GM12878 (cell line): ENCODE measurements around the gene FILIP1L. TPM values are rescaled to one million over a fixed set of nuclear protein-coding genes. Genes with fewer than 3 reads are reported as not detected.

ENCODE experiments used
- ATAC-seq: fragments of 200-7000 bp; cut with Tn5 transposase; 3 replicates; pipeline ENCODE4 v1.9.1; 2020; ENCODE audit warnings: mild to moderate bottlenecking, moderate library complexity
- BruUV-seq: library from RNA; stranded (reverse); fragments of 400-500 nt; replicated peaks from 2 replicates; lab custom pipeline; 2021; lab: Mats Ljungman, UMichigan
- CTCF ChIA-PET: fragments of 300-600 bp; sonication (Branson Sonifier 250); formaldehyde crosslinking; extraction: SDS; loops from one replicate; lab custom pipeline; 2021; ENCODE audit warnings: inconsistent platforms; lab: Yijun Ruan, JAX
- POLR2A ChIA-PET: fragments of 350-600 bp; formaldehyde crosslinking; extraction: SDS; loops from one replicate; lab custom pipeline; 2021; ENCODE audit warnings: inconsistent platforms; lab: Charles Lee
- RAD21 ChIA-PET: fragments of 300-600 bp; sonication (Branson Sonifier 250); formaldehyde crosslinking; loops from one replicate; lab custom pipeline; 2023; ENCODE audit warnings: antibody characterized with exemption; ENCODE audit not compliant: unreplicated experiment; lab: Charles Lee
- SMC1A ChIA-PET: fragments of 300-600 bp; sonication (Branson Sonifier 250); formaldehyde crosslinking; loops from one replicate; lab custom pipeline; 2023; ENCODE audit not compliant: unreplicated experiment, uncharacterized antibody; lab: Charles Lee
- DNase-seq: peaks from one replicate; pipeline ENCODE4 v3.0.0-alpha.2; 2011; ENCODE audit warnings: low read depth, low spot score
- FAIRE-seq: peaks from 3 replicates; lab custom pipeline; 2011; peaks lifted over from hg19 to GRCh38; lab: Jason Lieb, UNC
- H2AFZ ChIP-seq: 2 replicates; pipeline ENCODE4 v1.6.0; 2011; ENCODE audit warnings: low read depth, low read length, control low read depth; ENCODE audit not compliant: control insufficient read depth
- H3K27ac ChIP-seq: 2 replicates; pipeline ENCODE4 v1.5.1; 2011; ENCODE audit warnings: control low read depth; ENCODE audit not compliant: control insufficient read depth, insufficient read depth
- H3K27me3 ChIP-seq, 2 experiments: replicated peaks in 1 of 2; 2 replicates each; pipeline versions ENCODE4 v1.6.0 to v1.6.1; 2011; ENCODE audit warnings: low read length in 1 of 2; ENCODE audit not compliant: control insufficient read depth in 2 of 2, insufficient read depth in 2 of 2
- H3K36me3 ChIP-seq, 2 experiments: 2 replicates each; pipeline ENCODE4 v1.5.1; 2011; ENCODE audit warnings: low read length in 1 of 2; ENCODE audit not compliant: control insufficient read depth in 2 of 2, insufficient read depth in 2 of 2
- H3K4me1 ChIP-seq: 2 replicates; pipeline ENCODE4 v1.6.1; 2011; ENCODE audit warnings: mild to moderate bottlenecking, low read length, moderate library complexity, mixed read lengths; ENCODE audit not compliant: control insufficient read depth, insufficient read depth
- H3K4me2 ChIP-seq: 2 replicates; pipeline ENCODE4 v1.6.0; 2011; ENCODE audit warnings: control low read depth; ENCODE audit not compliant: control insufficient read depth, insufficient read depth
- H3K4me3 ChIP-seq: fragments of 200-600 bp; sonication (generic); 2 replicates; pipeline ENCODE4 v1.5.1; 2016
- H3K79me2 ChIP-seq: 2 replicates; pipeline ENCODE4 v1.6.0; 2011; ENCODE audit warnings: low read length; ENCODE audit not compliant: control insufficient read depth, insufficient read depth
- H3K9ac ChIP-seq: 2 replicates; pipeline ENCODE4 v1.8.0; 2011; ENCODE audit warnings: low read length, control low read depth, mixed read lengths; ENCODE audit not compliant: control insufficient read depth, insufficient read depth
- H3K9me3 ChIP-seq: replicated peaks from 3 replicates; pipeline ENCODE4 v1.5.1; 2011; ENCODE audit warnings: mild to moderate bottlenecking, low read length; ENCODE audit not compliant: control insufficient read depth, insufficient read depth
- H4K20me1 ChIP-seq: 2 replicates; pipeline ENCODE4 v1.6.0; 2011; ENCODE audit not compliant: control insufficient read depth, insufficient read depth
- CREB1 ChIP-seq: IDR thresholded peaks from 2 replicates; pipeline ENCODE4 v1.6.1; 2012; ENCODE audit warnings: low read depth, mild to moderate bottlenecking, inconsistent platforms
- NFXL1 ChIP-seq: fragments of 450-650 bp; IDR thresholded peaks from 2 replicates; pipeline ENCODE4 v1.6.1; 2017; ENCODE audit warnings: antibody characterized with exemption, mild to moderate bottlenecking, borderline replicate concordance
- PML ChIP-seq: IDR thresholded peaks from 2 replicates; pipeline ENCODE4 v1.6.1; 2012; ENCODE audit warnings: low read length, inconsistent platforms
- RAD21 ChIP-seq: IDR thresholded peaks from 2 replicates; pipeline ENCODE4 v1.6.1; 2011; ENCODE audit warnings: mild to moderate bottlenecking, low read depth, low read length, moderate library complexity; ENCODE audit not compliant: insufficient read depth
- RB1 ChIP-seq: fragments of 450-650 bp; formaldehyde crosslinking; IDR thresholded peaks from 2 replicates; pipeline ENCODE4 v1.6.1; 2017; ENCODE audit warnings: mild to moderate bottlenecking, borderline replicate concordance
- RBBP5 ChIP-seq: fragments of 200-600 bp; sonication (generic); conservative IDR thresholded peaks from 2 replicates; pipeline ENCODE4 v1.6.1; 2016
- SMAD5 ChIP-seq: IDR thresholded peaks from 2 replicates; pipeline ENCODE4 v1.6.1; 2016; ENCODE audit warnings: antibody characterized with exemption, low read depth
- TARDBP ChIP-seq: IDR thresholded peaks from 2 replicates; pipeline ENCODE4 v1.6.1; 2016; ENCODE audit warnings: borderline replicate concordance
- TCF12 ChIP-seq: IDR thresholded peaks from 2 replicates; pipeline ENCODE4 v1.6.1; 2011; ENCODE audit warnings: low read depth, mild to moderate bottlenecking, low read length
- ZBTB33 ChIP-seq: fragments of 450-650 bp; IDR thresholded peaks from 2 replicates; pipeline ENCODE4 v1.6.1; 2017; ENCODE audit warnings: mild to moderate bottlenecking
- ZBTB4 ChIP-seq: fragments of 450-650 bp; formaldehyde crosslinking; IDR thresholded peaks from 2 replicates; pipeline ENCODE4 v1.4.0; 2022; ENCODE audit warnings: mild to moderate bottlenecking, moderate library complexity
- ZNF217 ChIP-seq: fragments of 450-650 bp; IDR thresholded peaks from 2 replicates; pipeline ENCODE4 v1.6.1; 2017; ENCODE audit warnings: antibody characterized with exemption, mild to moderate bottlenecking
- ZNF24 ChIP-seq: fragments of 450-650 bp; IDR thresholded peaks from 2 replicates; pipeline ENCODE4 v1.6.1; 2017; ENCODE audit warnings: antibody characterized with exemption, mild to moderate bottlenecking
- in situ Hi-C: fragments of 300-500 bp; cut with MboI; formaldehyde crosslinking; loops from 9 replicates; pipeline ENCODE4 v1.14.3; 2018; ENCODE audit warnings: mixed read lengths
- intact Hi-C: fragments of 100-400 bp; cut with micrococcal nuclease; formaldehyde crosslinking; loops from one replicate; pipeline ENCODE4 v1.14.2; 2022; ENCODE audit not compliant: unreplicated experiment
- polyA plus RNA-seq, 11 experiments: library from polyadenylated mRNA; depleted of rRNA in 4 of 11; unstranded in 6 of 11; stranded (reverse) in 5 of 11; fragments of >200 nt; fragmentation: Nextera tagmentation in 4 of 11; fragmentation: Illumina TruSeq in 1 of 11; extraction: Ambion mirVana in 4 of 11; extraction: Trizol in 1 of 11; gene quantifications; 1 replicate in 1 of 11; 2 replicates in 10 of 11; pipeline versions ENCODE4 v1.2.1 to v1.2.3, GENCODE V29; 2011 to 2016; ENCODE audit warnings: inconsistent platforms in 2 of 11, missing spikeins in 2 of 11, low read depth in 1 of 11
- total RNA-seq, 4 experiments: library from RNA; depleted of rRNA in 3 of 4; stranded (reverse); fragments of >200 nt in 3 of 4; fragmentation: Illumina TruSeq in 1 of 4; extraction: Trizol in 1 of 4; gene quantifications; 2 replicates each; pipeline versions ENCODE4 v1.2.1 to v1.2.3, GENCODE V29; 2013 to 2021
- TF ChIP-seq, protein P1 (sequence below): IDR thresholded peaks from 2 replicates; pipeline ENCODE4 v1.6.1; 2012; ENCODE audit warnings: low read depth, low read length, improper control_type of control experiment
- TF ChIP-seq, protein P2 (sequence below): IDR thresholded peaks from 2 replicates; pipeline ENCODE4 v1.6.1; 2011; ENCODE audit warnings: mild to moderate bottlenecking, low read depth, low read length, moderate library complexity; ENCODE audit not compliant: insufficient replicate concordance

The FILIP1L gene
- total and polyA plus RNA-seq, 10 of the 15 experiments (the other 5 are each of a cell fraction or from before 2014, with no cell fraction given): 0.24 to 6.1 (median 3.5) TPM

DNA sequence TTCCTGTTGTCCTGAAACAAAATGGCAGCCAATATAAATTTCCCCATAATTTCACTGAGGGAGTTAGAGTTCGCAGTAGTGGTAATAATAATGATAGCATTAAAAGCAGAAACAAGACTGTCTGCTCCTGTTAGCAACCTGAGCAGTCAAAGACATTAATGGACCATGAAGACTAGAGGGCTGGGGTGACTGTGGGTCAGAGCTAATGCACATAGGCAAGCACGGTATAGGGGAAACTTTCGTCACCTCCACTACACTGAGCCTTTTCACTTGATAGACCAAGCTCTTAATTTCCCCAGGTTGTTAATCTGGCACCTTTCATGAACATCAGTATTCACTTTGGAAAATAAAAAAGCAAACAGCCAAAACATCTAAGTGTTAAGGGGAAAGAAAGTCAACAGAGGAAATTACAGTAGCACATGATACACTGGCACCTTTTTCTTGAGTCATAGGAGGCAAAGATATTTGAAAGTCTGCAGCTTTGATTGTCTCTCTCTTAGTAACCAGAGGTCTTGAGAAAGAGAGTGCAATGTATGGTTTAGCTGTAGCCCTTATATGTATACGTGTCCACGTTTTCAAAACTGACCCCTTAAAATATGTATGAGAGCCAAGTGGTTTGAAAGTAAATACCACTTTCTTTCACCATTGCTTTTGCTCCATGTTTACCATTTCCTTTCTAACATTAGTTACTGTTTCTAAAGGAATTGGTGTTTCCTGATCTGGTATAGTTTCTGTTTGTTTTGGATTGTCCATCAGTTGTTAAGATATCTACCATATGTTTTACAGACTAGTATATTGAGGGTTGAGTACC lies 104.8 kb downstream of the FILIP1L start (continued):
- no peak for TF ChIP-seq ZBTB4 (CRISPR knock-in tag)
- TF ChIP-seq, protein P1, sequence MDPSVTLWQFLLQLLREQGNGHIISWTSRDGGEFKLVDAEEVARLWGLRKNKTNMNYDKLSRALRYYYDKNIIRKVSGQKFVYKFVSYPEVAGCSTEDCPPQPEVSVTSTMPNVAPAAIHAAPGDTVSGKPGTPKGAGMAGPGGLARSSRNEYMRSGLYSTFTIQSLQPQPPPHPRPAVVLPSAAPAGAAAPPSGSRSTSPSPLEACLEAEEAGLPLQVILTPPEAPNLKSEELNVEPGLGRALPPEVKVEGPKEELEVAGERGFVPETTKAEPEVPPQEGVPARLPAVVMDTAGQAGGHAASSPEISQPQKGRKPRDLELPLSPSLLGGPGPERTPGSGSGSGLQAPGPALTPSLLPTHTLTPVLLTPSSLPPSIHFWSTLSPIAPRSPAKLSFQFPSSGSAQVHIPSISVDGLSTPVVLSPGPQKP: no peak

GRCh38 chr3:100008081-100008698 lies 106.1 kb downstream of the FILIP1L start:
- no peak overlapping the region for H2AFZ ChIP-seq
- peaks cover 2% of the 10 kb centered on the region; the same call in 1 of the 2 replicates for H3K4me1 ChIP-seq
- H3K9me3 ChIP-seq: no peaks in the 10 kb centered on the region
- no peaks in the 10 kb centered on the region for H3K36me3 ChIP-seq
- no peak overlapping the region for H3K9ac ChIP-seq
- H3K4me2 ChIP-seq: no peak overlapping the region
- no peaks in the 10 kb centered on the region for H4K20me1 ChIP-seq
- DNase-seq (no peak), ATAC-seq (no peak), FAIRE-seq (no peak)
- intact Hi-C loops: no loop called here
- ChIA-PET CTCF (interaction anchor here (1.1 kb wide), 1 partner anchor 49 kb away, joined by 3 read pairs; no protein-coding TSS in a partner anchor), SMC1A (interaction anchor here (1.5 kb wide), 1 partner anchor 9 kb away, joined by 4 read pairs; no protein-coding TSS in a partner anchor), RAD21 (no interaction called here), POLR2A (no interaction called here)
- H3K4me3 ChIP-seq: no peak overlapping the region
- H3K79me2 ChIP-seq: no peaks in the 10 kb centered on the region
- no peak overlapping the region for H3K27ac ChIP-seq
- in situ Hi-C loops: no loop called here
- no peaks in the 10 kb centered on the region for H3K27me3 ChIP-seq
- BruUV-seq: no TSS peak
- TF ChIP-seq CREB1: no peak
- TF ChIP-seq RB1: no peak
- no peak for TF ChIP-seq ZNF24
- TF ChIP-seq SMAD5: no peak
- no peak for TF ChIP-seq PML
- TF ChIP-seq NFXL1: no peak
- TF ChIP-seq RBBP5: no peak
- TF ChIP-seq RAD21: no peak
- no peak for TF ChIP-seq ZBTB33
- no peak for TF ChIP-seq ZNF217
- TF ChIP-seq TCF12: no peak
- TF ChIP-seq, protein P2, sequence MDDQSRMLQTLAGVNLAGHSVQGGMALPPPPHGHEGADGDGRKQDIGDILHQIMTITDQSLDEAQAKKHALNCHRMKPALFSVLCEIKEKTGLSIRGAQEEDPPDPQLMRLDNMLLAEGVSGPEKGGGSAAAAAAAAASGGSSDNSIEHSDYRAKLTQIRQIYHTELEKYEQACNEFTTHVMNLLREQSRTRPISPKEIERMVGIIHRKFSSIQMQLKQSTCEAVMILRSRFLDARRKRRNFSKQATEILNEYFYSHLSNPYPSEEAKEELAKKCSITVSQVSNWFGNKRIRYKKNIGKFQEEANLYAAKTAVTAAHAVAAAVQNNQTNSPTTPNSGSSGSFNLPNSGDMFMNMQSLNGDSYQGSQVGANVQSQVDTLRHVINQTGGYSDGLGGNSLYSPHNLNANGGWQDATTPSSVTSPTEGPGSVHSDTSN: no peak
- TF ChIP-seq TARDBP: no peak
